Fibroblast of mammary gland (primary cell): ENCODE results near the gene MAP7.
A peak's percentile ranks its signal among the peaks of the same experiment; 100 is the strongest.

Source experiments
- DNase-seq: peaks from one replicate; pipeline ENCODE4 v3.0.0-alpha.2; 2010; ENCODE audit warnings: low read depth
- H3K4me3 ChIP-seq: 2 replicates; pipeline ENCODE4 v1.5.1; 2011; ENCODE audit warnings: low read depth, mild to moderate bottlenecking, low read length, moderate library complexity; ENCODE audit not compliant: control insufficient read depth
- TF ChIP-seq, protein P1 (sequence below): conservative IDR thresholded peaks from 2 replicates; pipeline ENCODE4 v1.5.1; 2011; ENCODE audit warnings: low read depth, low read length, inconsistent platforms; ENCODE audit not compliant: control insufficient read depth, insufficient read depth

MAP7 gene

GRCh38 chr6:136526196-136526930 lies 23.9 kb downstream of the MAP7 start:
- DNase-seq, result peak; percentile 61
- no peak overlapping the region for H3K4me3 ChIP-seq
- TF ChIP-seq, protein P1, sequence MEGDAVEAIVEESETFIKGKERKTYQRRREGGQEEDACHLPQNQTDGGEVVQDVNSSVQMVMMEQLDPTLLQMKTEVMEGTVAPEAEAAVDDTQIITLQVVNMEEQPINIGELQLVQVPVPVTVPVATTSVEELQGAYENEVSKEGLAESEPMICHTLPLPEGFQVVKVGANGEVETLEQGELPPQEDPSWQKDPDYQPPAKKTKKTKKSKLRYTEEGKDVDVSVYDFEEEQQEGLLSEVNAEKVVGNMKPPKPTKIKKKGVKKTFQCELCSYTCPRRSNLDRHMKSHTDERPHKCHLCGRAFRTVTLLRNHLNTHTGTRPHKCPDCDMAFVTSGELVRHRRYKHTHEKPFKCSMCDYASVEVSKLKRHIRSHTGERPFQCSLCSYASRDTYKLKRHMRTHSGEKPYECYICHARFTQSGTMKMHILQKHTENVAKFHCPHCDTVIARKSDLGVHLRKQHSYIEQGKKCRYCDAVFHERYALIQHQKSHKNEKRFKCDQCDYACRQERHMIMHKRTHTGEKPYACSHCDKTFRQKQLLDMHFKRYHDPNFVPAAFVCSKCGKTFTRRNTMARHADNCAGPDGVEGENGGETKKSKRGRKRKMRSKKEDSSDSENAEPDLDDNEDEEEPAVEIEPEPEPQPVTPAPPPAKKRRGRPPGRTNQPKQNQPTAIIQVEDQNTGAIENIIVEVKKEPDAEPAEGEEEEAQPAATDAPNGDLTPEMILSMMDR, result peak; percentile 53

GRCh38 chr6:136525586-136526195 lies 24.5 kb downstream of the MAP7 start:
- DNase-seq, result no peak
- TF ChIP-seq, protein P1, result no peak
- no peak overlapping the region for H3K4me3 ChIP-seq

- no peak for DNase-seq
- no peak overlapping the region for H3K4me3 ChIP-seq
- TF ChIP-seq, protein P1, result no peak
These were observed 25.2 kb downstream of the MAP7 start for GRCh38 chr6:136524936-136525413.

- TF ChIP-seq, protein P1, result no peak
- no peak for DNase-seq
- H3K4me3 ChIP-seq, result no peak overlapping the region
These were observed 25.8 kb downstream of the MAP7 start for GRCh38 chr6:136524339-136524935.

GRCh38 chr6:136523196-136523595 lies 27.0 kb downstream of the MAP7 start:
- DNase-seq, result no peak
- TF ChIP-seq, protein P1, result no peak
- H3K4me3 ChIP-seq, result no peak overlapping the region

DNA sequence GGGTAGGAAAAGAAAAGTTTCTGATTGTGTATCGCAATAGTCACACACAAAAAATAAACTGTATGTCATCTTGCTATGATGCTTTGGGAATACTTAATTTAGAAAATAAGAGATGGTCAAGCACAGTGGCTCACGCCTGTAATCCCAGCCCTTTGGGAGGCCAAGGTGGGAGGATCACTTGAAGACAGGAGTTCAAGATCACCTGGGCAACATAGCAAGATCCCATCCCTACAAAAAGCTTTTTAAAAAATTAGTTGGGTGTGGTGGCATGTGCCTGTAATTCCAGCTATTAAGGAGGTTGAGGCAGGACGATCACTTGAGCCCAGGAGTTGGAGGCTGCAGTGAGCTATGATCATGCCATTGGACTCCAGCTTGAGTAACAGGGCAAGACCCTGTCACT lies 27.6 kb downstream of the MAP7 start:
- H3K4me3 ChIP-seq, result no peak overlapping the region
- TF ChIP-seq, protein P1, result no peak
- DNase-seq, result no peak
